ENCODE data around the gene KCNAB1.

GRCh38 chr3:156143136-156143535 is 22.8 kb downstream of the KCNAB1 start:
- TF ChIP-seq, protein P1, sequence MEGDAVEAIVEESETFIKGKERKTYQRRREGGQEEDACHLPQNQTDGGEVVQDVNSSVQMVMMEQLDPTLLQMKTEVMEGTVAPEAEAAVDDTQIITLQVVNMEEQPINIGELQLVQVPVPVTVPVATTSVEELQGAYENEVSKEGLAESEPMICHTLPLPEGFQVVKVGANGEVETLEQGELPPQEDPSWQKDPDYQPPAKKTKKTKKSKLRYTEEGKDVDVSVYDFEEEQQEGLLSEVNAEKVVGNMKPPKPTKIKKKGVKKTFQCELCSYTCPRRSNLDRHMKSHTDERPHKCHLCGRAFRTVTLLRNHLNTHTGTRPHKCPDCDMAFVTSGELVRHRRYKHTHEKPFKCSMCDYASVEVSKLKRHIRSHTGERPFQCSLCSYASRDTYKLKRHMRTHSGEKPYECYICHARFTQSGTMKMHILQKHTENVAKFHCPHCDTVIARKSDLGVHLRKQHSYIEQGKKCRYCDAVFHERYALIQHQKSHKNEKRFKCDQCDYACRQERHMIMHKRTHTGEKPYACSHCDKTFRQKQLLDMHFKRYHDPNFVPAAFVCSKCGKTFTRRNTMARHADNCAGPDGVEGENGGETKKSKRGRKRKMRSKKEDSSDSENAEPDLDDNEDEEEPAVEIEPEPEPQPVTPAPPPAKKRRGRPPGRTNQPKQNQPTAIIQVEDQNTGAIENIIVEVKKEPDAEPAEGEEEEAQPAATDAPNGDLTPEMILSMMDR (conservative IDR thresholded peaks at IDR 0.05; ENCODE audit: low read length) = no peak
- TF ChIP-seq EZH2phosphoT487 (IDR thresholded peaks at IDR 0.05; ENCODE audit: borderline replicate concordance) = no peak

Data from Loucy (cell line).